BE2C (cell line): ENCODE results near the gene KRTAP10-11.

Experiments
- DNase-seq: peaks from one replicate; pipeline ENCODE4 v3.0.0-alpha.2; 2020
- H3K27me3 ChIP-seq: fragments of 250-450 bp; sonication (Bioruptor Pico); 2 replicates; pipeline ENCODE4 v1.5.1; 2020; ENCODE audit warnings: mild to moderate bottlenecking
- H3K36me3 ChIP-seq: fragments of 250-450 bp; sonication (Bioruptor Pico); 2 replicates; pipeline ENCODE4 v1.5.1; 2020; ENCODE audit warnings: mild to moderate bottlenecking
- H3K4me1 ChIP-seq: fragments of 250-450 bp; sonication (Bioruptor Pico); 2 replicates; pipeline ENCODE4 v1.5.1; 2020
- H3K4me3 ChIP-seq: 2 replicates; pipeline ENCODE4 v1.5.1; 2011; ENCODE audit warnings: low read depth, low read length
- H3K9me3 ChIP-seq: fragments of 250-450 bp; sonication (Bioruptor Pico); 2 replicates; pipeline ENCODE4 v1.5.1; 2020
- CTCF ChIP-seq: IDR thresholded peaks from 2 replicates; pipeline ENCODE4 v1.5.1; 2012; ENCODE audit warnings: mild to moderate bottlenecking, low read depth, low read length

The KRTAP10-11 gene

GRCh38 chr21:44611551-44611950 is 34.7 kb upstream of the KRTAP10-11 start:
- Histone ChIP-seq H3K27me3 (peaks cover 10% of the 10 kb centered on the region), H3K36me3 (no peaks in the 10 kb centered on the region), H3K4me3 (no peak overlapping the region), H3K9me3 (no peaks in the 10 kb centered on the region), H3K4me1 (no peaks in the 10 kb centered on the region)
- DNase-seq: no peak
- TF ChIP-seq CTCF: no peak

GRCh38 chr21:44612029-44612486 is 34.2 kb upstream of the KRTAP10-11 start, which contains the start of gene KRTAP10-8:
Gene KRTAP10-8 (plus strand): TSS chr21:44612079. CDS start chr21:44612101, 22 bp downstream.
- H3K9me3 ChIP-seq: no peaks in the 10 kb centered on the region
- H3K36me3 ChIP-seq: no peaks in the 10 kb centered on the region
- H3K27me3 ChIP-seq: peaks cover 11% of the 10 kb centered on the region
- no peak within 1 kb of the TSS for H3K4me3 ChIP-seq
- no peaks in the 10 kb centered on the region for H3K4me1 ChIP-seq
- no peak for DNase-seq
- no peak for TF ChIP-seq CTCF

GRCh38 chr21:44612669-44613229 is 33.5 kb upstream of the KRTAP10-11 start:
- no peak for DNase-seq
- Histone ChIP-seq H3K4me3 (no peak overlapping the region), H3K9me3 (no peaks in the 10 kb centered on the region), H3K4me1 (no peaks in the 10 kb centered on the region), H3K27me3 (peaks cover 11% of the 10 kb centered on the region), H3K36me3 (no peaks in the 10 kb centered on the region)
- TF ChIP-seq CTCF: no peak

- H3K27me3 ChIP-seq: peaks cover 11% of the 10 kb centered on the region
- DNase-seq: no peak
- no peak for TF ChIP-seq CTCF
- H3K4me1 ChIP-seq: no peaks in the 10 kb centered on the region
- no peaks in the 10 kb centered on the region for H3K36me3 ChIP-seq
- no peak overlapping the region for H3K4me3 ChIP-seq
- H3K9me3 ChIP-seq: no peaks in the 10 kb centered on the region
Observed at GRCh38 chr21:44613386-44614155, 32.6 kb upstream of the KRTAP10-11 start.

GRCh38 chr21:44614161-44614631 is 32.0 kb upstream of the KRTAP10-11 start:
- Histone ChIP-seq H3K9me3 (no peaks in the 10 kb centered on the region), H3K36me3 (no peaks in the 10 kb centered on the region), H3K4me1 (no peaks in the 10 kb centered on the region), H3K27me3 (peaks cover 11% of the 10 kb centered on the region), H3K4me3 (no peak overlapping the region)
- TF ChIP-seq CTCF: no peak
- no peak for DNase-seq

GRCh38 chr21:44614961-44615391 is 31.2 kb upstream of the KRTAP10-11 start:
- no peaks in the 10 kb centered on the region for H3K36me3 ChIP-seq
- no peak overlapping the region for H3K4me3 ChIP-seq
- H3K27me3 ChIP-seq: peaks cover 11% of the 10 kb centered on the region
- TF ChIP-seq CTCF: no peak
- H3K4me1 ChIP-seq: no peaks in the 10 kb centered on the region
- no peak for DNase-seq
- H3K9me3 ChIP-seq: no peaks in the 10 kb centered on the region
